GM23338 (cell line): Measurements from ENCODE around the gene KCNK17. TPM values are rescaled to one million over a fixed set of nuclear protein-coding genes. Genes with fewer than 3 reads are reported as not detected.
A peak's percentile ranks its signal among the peaks of the same experiment; 100 is the strongest.

Experiments used
- ATAC-seq: fragments of 200-7000 bp; cut with Tn5 transposase; 3 replicates; pipeline ENCODE4 v1.9.1; 2020
- DNase-seq: peaks from one replicate; pipeline ENCODE4 v3.0.0-alpha.2; 2015; ENCODE audit warnings: low spot score
- H2AFZ ChIP-seq: fragments of 200-600 bp; sonication (generic); 2 replicates; pipeline ENCODE4 v1.8.0; 2016; ENCODE audit warnings: antibody characterized with exemption, mild to moderate bottlenecking, moderate library complexity
- H3F3A ChIP-seq: fragments of 200-600 bp; sonication (generic); replicated peaks from 2 replicates; pipeline ENCODE4 v1.8.0; 2017; ENCODE audit warnings: antibody characterized with exemption, mixed run types, low read depth
- H3K27ac ChIP-seq: fragments of 200-600 bp; sonication (generic); 2 replicates; pipeline ENCODE4 v1.6.1; 2016; ENCODE audit warnings: low read depth
- H3K27me3 ChIP-seq: fragments of 200-600 bp; sonication (generic); 2 replicates; pipeline ENCODE4 v1.8.0; 2016; ENCODE audit warnings: mild to moderate bottlenecking, mixed run types, moderate library complexity; ENCODE audit not compliant: insufficient read depth
- H3K36me3 ChIP-seq: fragments of 200-600 bp; sonication (generic); 2 replicates; pipeline ENCODE4 v1.8.0; 2016; ENCODE audit warnings: mild to moderate bottlenecking; ENCODE audit not compliant: insufficient read depth
- H3K4me1 ChIP-seq: fragments of 200-600 bp; sonication (generic); 2 replicates; pipeline ENCODE4 v1.8.0; 2016; ENCODE audit warnings: mild to moderate bottlenecking, moderate library complexity; ENCODE audit not compliant: insufficient read depth
- H3K4me2 ChIP-seq: fragments of 200-600 bp; sonication (generic); 2 replicates; pipeline ENCODE4 v1.7.1; 2017; ENCODE audit warnings: mixed run types
- H3K4me3 ChIP-seq: fragments of 200-600 bp; sonication (generic); 2 replicates; pipeline ENCODE4 v1.6.1; 2016; ENCODE audit warnings: mixed run types
- H3K79me2 ChIP-seq: fragments of 200-600 bp; sonication (generic); replicated peaks from 2 replicates; pipeline ENCODE4 v1.8.0; 2017; ENCODE audit warnings: mild to moderate bottlenecking; ENCODE audit not compliant: insufficient read depth
- H3K9me2 ChIP-seq: fragments of 200-600 bp; sonication (generic); 2 replicates; pipeline ENCODE4 v1.8.0; 2017; ENCODE audit not compliant: insufficient read depth
- H4K20me1 ChIP-seq: fragments of 200-600 bp; sonication (generic); replicated peaks from 2 replicates; pipeline ENCODE4 v1.8.0; 2017; ENCODE audit warnings: mild to moderate bottlenecking; ENCODE audit not compliant: insufficient read depth
- H3K27ac Mint-ChIP-seq: 2 replicates; pipeline ENCODE4 v1.8.0; 2020; ENCODE audit warnings: inconsistent platforms, mild to moderate bottlenecking, moderate library complexity, mixed read lengths
- H3K27me3 Mint-ChIP-seq: 3 replicates; pipeline ENCODE4 v1.8.0; 2022; ENCODE audit warnings: low read depth, mild to moderate bottlenecking, moderate library complexity, mixed read lengths, inconsistent platforms; ENCODE audit not compliant: insufficient read depth, poor library complexity
- H3K36me3 Mint-ChIP-seq: 3 replicates; pipeline ENCODE4 v1.8.0; 2021; ENCODE audit warnings: low read depth, mild to moderate bottlenecking, inconsistent platforms, moderate library complexity, mixed read lengths
- H3K4me1 Mint-ChIP-seq: 3 replicates; pipeline ENCODE4 v1.8.0; 2020; ENCODE audit warnings: mild to moderate bottlenecking, inconsistent platforms, mixed read lengths
- H3K4me3 Mint-ChIP-seq: 3 replicates; pipeline ENCODE4 v1.8.0; 2021; ENCODE audit warnings: moderate library complexity, mild to moderate bottlenecking, inconsistent platforms, mixed read lengths
- H3K9me3 Mint-ChIP-seq: 3 replicates; pipeline ENCODE4 v1.8.0; 2020; ENCODE audit warnings: moderate library complexity, mild to moderate bottlenecking, inconsistent platforms, mixed read lengths
- CREB1 ChIP-seq: fragments of 250-450 bp; sonication (Bioruptor Pico); IDR thresholded peaks from 2 replicates; pipeline ENCODE4 v1.5.0; 2020; ENCODE audit warnings: low read depth, mild to moderate bottlenecking, moderate library complexity
- CTCF ChIP-seq, 2 experiments: fragments of 200-600 bp in 1 of 2; sonication (generic) in 1 of 2; conservative IDR thresholded peaks; 2 replicates each; pipeline versions ENCODE4 v1.5.1 to v1.6.1; 2016 to 2017; ENCODE audit warnings: antibody characterized with exemption in 2 of 2, low read depth in 2 of 2, mild to moderate bottlenecking in 2 of 2, moderate library complexity in 1 of 2
- ETS1 ChIP-seq: IDR thresholded peaks from 2 replicates; pipeline ENCODE4 v1.6.1; 2016; ENCODE audit warnings: antibody characterized with exemption
- EZH2 ChIP-seq: fragments of 200-600 bp; sonication (generic); IDR thresholded peaks from one replicate; pipeline ENCODE4 v1.8.0; 2017; ENCODE audit warnings: antibody characterized with exemption, mild to moderate bottlenecking, low read depth; ENCODE audit not compliant: unreplicated experiment
- EZH2phosphoT487 ChIP-seq: fragments of 200-600 bp; sonication (generic); IDR thresholded peaks from one replicate; pipeline ENCODE4 v1.8.1; 2018; ENCODE audit warnings: antibody characterized with exemption; ENCODE audit not compliant: unreplicated experiment
- JUNB ChIP-seq: IDR thresholded peaks from one replicate; pipeline ENCODE4 v1.6.1; 2016; ENCODE audit warnings: antibody characterized with exemption; ENCODE audit not compliant: unreplicated experiment
- NANOG ChIP-seq: IDR thresholded peaks from 2 replicates; pipeline ENCODE4 v1.6.1; 2016; ENCODE audit warnings: antibody characterized with exemption, borderline replicate concordance
- POLR2AphosphoS5 ChIP-seq: IDR thresholded peaks from 2 replicates; pipeline ENCODE4 v1.6.1; 2016; ENCODE audit warnings: antibody characterized with exemption, low read depth
- REST ChIP-seq: IDR thresholded peaks from one replicate; pipeline ENCODE4 v1.6.1; 2018; ENCODE audit warnings: antibody characterized with exemption; ENCODE audit not compliant: unreplicated experiment
- STAT1 ChIP-seq: IDR thresholded peaks from one replicate; pipeline ENCODE4 v1.6.1; 2016; ENCODE audit warnings: antibody characterized with exemption; ENCODE audit not compliant: unreplicated experiment
- ZNF114 ChIP-seq: fragments of 250-450 bp; sonication (Bioruptor Pico); IDR thresholded peaks from 2 replicates; pipeline ENCODE4 v1.5.0; 2020; ENCODE audit warnings: mild to moderate bottlenecking, moderate library complexity
- ZNF331 ChIP-seq: fragments of 250-450 bp; sonication (Bioruptor Pico); IDR thresholded peaks from 2 replicates; pipeline ENCODE4 v1.5.0; 2020; ENCODE audit warnings: low read depth, mild to moderate bottlenecking, moderate library complexity
- ZNF462 ChIP-seq: fragments of 250-450 bp; sonication (Bioruptor Pico); IDR thresholded peaks from 2 replicates; pipeline ENCODE4 v1.5.0; 2020; ENCODE audit warnings: mild to moderate bottlenecking, moderate library complexity
- polyA plus RNA-seq: library from polyadenylated mRNA; unstranded; fragments of >200 nt; fragmentation: Nextera tagmentation; extraction: Ambion mirVana; gene quantifications from 2 replicates; pipeline ENCODE4 v1.2.1, GENCODE V29; 2016
- total RNA-seq: library from RNA; depleted of rRNA; stranded (reverse); fragments of >200 nt; shearing (Covaris generic); gene quantifications from 2 replicates; pipeline ENCODE4 v1.2.3, GENCODE V29; 2014

Gene KCNK17
- total and polyA plus RNA-seq, 2 experiments from 2014 or later = 2.2 to 3.1 TPM

GRCh38 chr6:39268721-39269120, 45.5 kb downstream of the KCNK17 start (continued):
- TF ChIP-seq ZNF462 (CRISPR knock-in tag) (0 out of 2 replicates have a peak, but pooled peaks have one; percentile 25), ZNF331 (CRISPR knock-in tag) (no peak)

- H3K4me1 ChIP-seq = peaks cover 29% of the 10 kb centered on the region
- Mint-ChIP-seq H3K27me3 (peaks cover 15% of the 10 kb centered on the region), H3K4me1 (peaks cover 43% of the 10 kb centered on the region), H3K27ac (no peak overlapping the region), H3K9me3 (peaks cover 7% of the 10 kb centered on the region; the same call in 2 of the 3 replicates), H3K4me3 (no peak overlapping the region), H3K36me3 (peaks cover 8% of the 10 kb centered on the region; the same call in 2 of the 3 replicates)
- no peaks in the 10 kb centered on the region for H3K79me2 ChIP-seq
- no peak overlapping the region for H3K27ac ChIP-seq
- no peaks in the 10 kb centered on the region for H3K27me3 ChIP-seq
- no peak overlapping the region for H2AFZ ChIP-seq
- no peak overlapping the region for H3K4me2 ChIP-seq
- ATAC-seq (no peak), DNase-seq (no peak)
- H4K20me1 ChIP-seq = no peaks in the 10 kb centered on the region
- H3K4me3 ChIP-seq = no peak overlapping the region
- peaks cover 6% of the 10 kb centered on the region for H3F3A ChIP-seq
- H3K9me2 ChIP-seq = no peaks in the 10 kb centered on the region
- 0 out of 2 replicates have a peak, but pooled peaks cover 2% of the 10 kb centered on the region for H3K36me3 ChIP-seq
- no peak for TF ChIP-seq CREB1 (CRISPR knock-in tag)
- no peak for TF ChIP-seq NANOG
- no peak for TF ChIP-seq REST
- TF ChIP-seq JUNB = no peak
- no peak for TF ChIP-seq ZNF114
- no peak for TF ChIP-seq ETS1
- no peak for TF ChIP-seq ZNF331 (CRISPR knock-in tag)
- TF ChIP-seq EZH2 = no peak
- TF ChIP-seq STAT1 = no peak
- no peak for TF ChIP-seq POLR2AphosphoS5
- TF ChIP-seq CTCF (conservative IDR thresholded peaks at IDR 0.05; ENCODE audit: low read depth in 2 of 2) = no peak
- TF ChIP-seq EZH2phosphoT487 = no peak
Measured at GRCh38 chr6:39268171-39268570, 46.0 kb downstream of the KCNK17 start.
